Liver (tissue), 9 donors: ENCODE measurements around the gene TMEM108. TPM values are rescaled to one million over a fixed set of nuclear protein-coding genes. Genes with fewer than 3 reads are reported as not detected.

ENCODE experiments used
- DNase-seq: peaks from one replicate; pipeline ENCODE4 v3.0.0-alpha.2; 2017; ENCODE audit warnings: low spot score
- H3K27ac ChIP-seq, 2 donors: one replicate each; pipeline ENCODE4 v1.7.0; 2013; ENCODE audit warnings: inconsistent platforms in 2 of 2, low read length in 2 of 2, control low read depth in 1 of 2, low read depth in 1 of 2, mild to moderate bottlenecking in 1 of 2
- H3K27me3 ChIP-seq, 4 donors: one replicate each; pipeline versions ENCODE4 v1.6.1 to v1.7.0; 2013; ENCODE audit warnings: low read length in 3 of 4, inconsistent platforms in 1 of 4, mild to moderate bottlenecking in 1 of 4, moderate library complexity in 1 of 4; ENCODE audit not compliant: control insufficient read depth in 4 of 4, insufficient read depth in 4 of 4
- H3K36me3 ChIP-seq, 4 donors: one replicate each; pipeline versions ENCODE4 v1.6.1 to v1.7.0; 2013; ENCODE audit warnings: low read length in 3 of 4, mild to moderate bottlenecking in 3 of 4, low read depth in 1 of 4, moderate library complexity in 1 of 4; ENCODE audit not compliant: control insufficient read depth in 4 of 4, insufficient read depth in 3 of 4
- H3K4me1 ChIP-seq, 4 donors: one replicate each; pipeline versions ENCODE4 v1.6.1 to v1.7.0; 2013; ENCODE audit warnings: low read length in 3 of 4, mild to moderate bottlenecking in 3 of 4, moderate library complexity in 1 of 4; ENCODE audit not compliant: control insufficient read depth in 4 of 4, insufficient read depth in 4 of 4
- H3K4me3 ChIP-seq, 3 donors: one replicate each; pipeline versions ENCODE4 v1.6.1 to v1.7.0; 2013; ENCODE audit warnings: low read length in 3 of 3, control low read depth in 1 of 3, low read depth in 1 of 3, mild to moderate bottlenecking in 1 of 3
- H3K9ac ChIP-seq, 2 donors: one replicate each; pipeline ENCODE4 v1.7.0; 2013; ENCODE audit warnings: low read length in 2 of 2, mild to moderate bottlenecking in 2 of 2, moderate library complexity in 2 of 2, control low read depth in 1 of 2, low read depth in 1 of 2
- H3K9me3 ChIP-seq, 4 donors: one replicate each; pipeline versions ENCODE4 v1.6.1 to v1.7.0; 2013; ENCODE audit warnings: low read length in 3 of 4; ENCODE audit not compliant: control insufficient read depth in 4 of 4
- FOXA2 ChIP-seq: IDR thresholded peaks from 2 replicates; pipeline ENCODE4 v1.6.1; 2016; ENCODE audit warnings: antibody characterized with exemption
- HNF4A ChIP-seq, 2 donors: conservative IDR thresholded peaks; 2 replicates each; pipeline ENCODE4 v1.6.1; 2016; ENCODE audit warnings: antibody characterized with exemption in 2 of 2, mild to moderate bottlenecking in 2 of 2
- HNF4G ChIP-seq: IDR thresholded peaks from 2 replicates; pipeline ENCODE4 v1.6.1; 2016; ENCODE audit warnings: antibody characterized with exemption
- JUND ChIP-seq, 2 donors: IDR thresholded peaks; 2 replicates each; pipeline ENCODE4 v1.6.1; 2016; ENCODE audit warnings: antibody characterized with exemption in 2 of 2
- NR2F2 ChIP-seq: IDR thresholded peaks from 2 replicates; pipeline ENCODE4 v1.6.1; 2016; ENCODE audit warnings: antibody characterized with exemption
- REST ChIP-seq: IDR thresholded peaks from 2 replicates; pipeline ENCODE4 v1.6.1; 2016; ENCODE audit warnings: antibody characterized with exemption, mild to moderate bottlenecking
- RXRA ChIP-seq, 2 donors: IDR thresholded peaks; 2 replicates each; pipeline ENCODE4 v1.6.1; 2017 to 2018; ENCODE audit warnings: antibody characterized with exemption in 2 of 2, mild to moderate bottlenecking in 1 of 2
- YY1 ChIP-seq: IDR thresholded peaks from 2 replicates; pipeline ENCODE4 v1.6.1; 2016; ENCODE audit warnings: antibody characterized with exemption, mild to moderate bottlenecking
- WGBS: extraction: QIAGEN DNeasy Blood & Tissue Kit; methylation state at CpG from one replicate; pipeline ENCODE4 v1.1.7; 2013; 5-methylcytosine and 5-hydroxymethylcytosine counted together
- polyA plus RNA-seq, 2 donors: library from polyadenylated mRNA; stranded (reverse) in 1 of 2; unstranded in 1 of 2; fragments of 200-250 nt in 1 of 2; fragments of >200 nt in 1 of 2; fragmentation: Nextera tagmentation in 1 of 2; extraction: Ambion mirVana in 1 of 2; gene quantifications; one replicate each; pipeline versions ENCODE4 v1.2.1 to v1.2.3, GENCODE V29; 2013 to 2015
- total RNA-seq, 2 donors: library from RNA; depleted of rRNA; stranded (reverse); fragments of >200 nt; gene quantifications; one replicate each; pipeline ENCODE4 v1.2.3, GENCODE V29; 2014
- TF ChIP-seq, protein P1 (sequence below): fragments of 150-350 bp; IDR thresholded peaks from 2 replicates; pipeline ENCODE4 v1.5.1; 2017; ENCODE audit warnings: improper control_type of control experiment, low read depth, low read length; ENCODE audit not compliant: missing input control
- donor health status: healthy.
- donor health status: healthy.
- donor health status: healthy.
- donor health status: healthy.
- donor health status: healthy.

Gene TMEM108
- total and polyA plus RNA-seq, 4 donors: 0.05 to 0.10 TPM; not detected in 2

GRCh38 chr3:133189893-133190292 lies 151.7 kb downstream of the TMEM108 start:
- H3K4me3 ChIP-seq: no peak overlapping the region
- H3K9me3 ChIP-seq: no peaks in the 10 kb centered on the region
- TF ChIP-seq HNF4G (no peak), REST (no peak), HNF4A (conservative IDR thresholded peaks at IDR 0.05) (peak in 1 of 2 donors; percentile 35)
- H3K27ac ChIP-seq: no peak overlapping the region
- DNase-seq: no peak
- 94% methylated on average over 1 of the region's 1 CpG for WGBS
- H3K36me3 ChIP-seq: no peaks in the 10 kb centered on the region
- H3K27me3 ChIP-seq: no peaks in the 10 kb centered on the region
- H3K9ac ChIP-seq: no peak overlapping the region
- peaks cover 0 to 6% (median under 1%) of the 10 kb centered on the region in 4 donors for H3K4me1 ChIP-seq

DNA sequence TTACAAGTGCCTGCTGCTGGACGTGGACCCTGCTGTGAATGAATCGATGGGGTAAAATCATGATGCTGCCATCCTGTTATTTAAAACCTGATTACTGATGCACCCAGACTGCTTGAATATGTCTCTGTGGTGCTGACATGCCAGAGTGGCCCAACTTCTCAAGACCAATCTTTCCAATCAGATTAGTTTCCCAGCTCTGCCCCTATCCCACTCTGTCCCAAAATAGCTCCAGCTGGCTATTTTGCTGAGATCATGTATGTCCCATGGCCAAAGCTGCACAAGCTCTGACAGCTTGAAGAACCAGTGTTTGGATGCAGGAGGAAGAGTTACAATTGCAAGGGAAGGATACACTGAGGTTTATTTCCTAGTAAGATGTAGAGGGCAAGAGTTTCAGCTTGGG lies 153.6 kb downstream of the TMEM108 start:
- H3K4me3 ChIP-seq: no peak overlapping the region
- no peak for TF ChIP-seq RXRA (IDR thresholded peaks at IDR 0.05)
- no peak for TF ChIP-seq HNF4G
- TF ChIP-seq, protein P1, sequence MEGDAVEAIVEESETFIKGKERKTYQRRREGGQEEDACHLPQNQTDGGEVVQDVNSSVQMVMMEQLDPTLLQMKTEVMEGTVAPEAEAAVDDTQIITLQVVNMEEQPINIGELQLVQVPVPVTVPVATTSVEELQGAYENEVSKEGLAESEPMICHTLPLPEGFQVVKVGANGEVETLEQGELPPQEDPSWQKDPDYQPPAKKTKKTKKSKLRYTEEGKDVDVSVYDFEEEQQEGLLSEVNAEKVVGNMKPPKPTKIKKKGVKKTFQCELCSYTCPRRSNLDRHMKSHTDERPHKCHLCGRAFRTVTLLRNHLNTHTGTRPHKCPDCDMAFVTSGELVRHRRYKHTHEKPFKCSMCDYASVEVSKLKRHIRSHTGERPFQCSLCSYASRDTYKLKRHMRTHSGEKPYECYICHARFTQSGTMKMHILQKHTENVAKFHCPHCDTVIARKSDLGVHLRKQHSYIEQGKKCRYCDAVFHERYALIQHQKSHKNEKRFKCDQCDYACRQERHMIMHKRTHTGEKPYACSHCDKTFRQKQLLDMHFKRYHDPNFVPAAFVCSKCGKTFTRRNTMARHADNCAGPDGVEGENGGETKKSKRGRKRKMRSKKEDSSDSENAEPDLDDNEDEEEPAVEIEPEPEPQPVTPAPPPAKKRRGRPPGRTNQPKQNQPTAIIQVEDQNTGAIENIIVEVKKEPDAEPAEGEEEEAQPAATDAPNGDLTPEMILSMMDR: no peak
- TF ChIP-seq REST: no peak
- TF ChIP-seq YY1: no peak
- no peak for TF ChIP-seq JUND (IDR thresholded peaks at IDR 0.05)
- no peak for TF ChIP-seq FOXA2
- TF ChIP-seq NR2F2: no peak
- H3K27me3 ChIP-seq: no peaks in the 10 kb centered on the region
- DNase-seq: no peak
- 87% methylated on average over 2 of the region's 2 CpGs for WGBS
- no peaks in the 10 kb centered on the region for H3K9me3 ChIP-seq
- no peak overlapping the region for H3K9ac ChIP-seq
- no peak overlapping the region for H3K27ac ChIP-seq
- no peaks in the 10 kb centered on the region for H3K36me3 ChIP-seq
- H3K4me1 ChIP-seq: peaks cover 0 to under 1% (median 0%) of the 10 kb centered on the region in 4 donors
